ENCODE results near the gene LIMS2.

DNA sequence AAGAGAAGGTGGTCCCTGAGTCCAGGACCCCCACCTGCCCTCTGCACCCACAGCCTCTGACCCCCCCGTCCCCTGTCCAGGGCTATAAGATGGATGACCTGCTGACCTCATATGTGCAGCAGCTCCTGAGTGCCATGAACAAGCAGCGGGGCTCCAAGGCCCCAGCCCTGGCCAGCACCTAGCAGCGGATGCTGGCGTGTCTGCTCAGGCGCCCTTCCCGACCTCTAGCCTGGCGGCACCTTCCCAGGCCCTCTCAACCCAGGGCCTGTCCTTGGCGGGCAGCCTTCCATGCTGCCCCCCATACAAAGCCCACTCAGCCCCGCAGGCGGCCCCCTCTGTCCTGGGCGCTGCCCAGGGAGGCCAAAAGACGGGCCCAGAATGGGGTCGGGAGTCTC lies 38.1 kb downstream of the LIMS2 start:
- TF ChIP-seq, protein P1, sequence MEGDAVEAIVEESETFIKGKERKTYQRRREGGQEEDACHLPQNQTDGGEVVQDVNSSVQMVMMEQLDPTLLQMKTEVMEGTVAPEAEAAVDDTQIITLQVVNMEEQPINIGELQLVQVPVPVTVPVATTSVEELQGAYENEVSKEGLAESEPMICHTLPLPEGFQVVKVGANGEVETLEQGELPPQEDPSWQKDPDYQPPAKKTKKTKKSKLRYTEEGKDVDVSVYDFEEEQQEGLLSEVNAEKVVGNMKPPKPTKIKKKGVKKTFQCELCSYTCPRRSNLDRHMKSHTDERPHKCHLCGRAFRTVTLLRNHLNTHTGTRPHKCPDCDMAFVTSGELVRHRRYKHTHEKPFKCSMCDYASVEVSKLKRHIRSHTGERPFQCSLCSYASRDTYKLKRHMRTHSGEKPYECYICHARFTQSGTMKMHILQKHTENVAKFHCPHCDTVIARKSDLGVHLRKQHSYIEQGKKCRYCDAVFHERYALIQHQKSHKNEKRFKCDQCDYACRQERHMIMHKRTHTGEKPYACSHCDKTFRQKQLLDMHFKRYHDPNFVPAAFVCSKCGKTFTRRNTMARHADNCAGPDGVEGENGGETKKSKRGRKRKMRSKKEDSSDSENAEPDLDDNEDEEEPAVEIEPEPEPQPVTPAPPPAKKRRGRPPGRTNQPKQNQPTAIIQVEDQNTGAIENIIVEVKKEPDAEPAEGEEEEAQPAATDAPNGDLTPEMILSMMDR (IDR thresholded peaks at IDR 0.05; ENCODE audit: extremely low read depth in 1 of 2, insufficient read depth in 1 of 2, low read depth in 1 of 2, low read length in 2 of 2) = no peak
- no peak for TF ChIP-seq POLR2A (IDR thresholded peaks at IDR 0.05; ENCODE audit: low read depth, low read length)
- TF ChIP-seq, protein P2, sequence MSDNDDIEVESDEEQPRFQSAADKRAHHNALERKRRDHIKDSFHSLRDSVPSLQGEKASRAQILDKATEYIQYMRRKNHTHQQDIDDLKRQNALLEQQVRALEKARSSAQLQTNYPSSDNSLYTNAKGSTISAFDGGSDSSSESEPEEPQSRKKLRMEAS (IDR thresholded peaks at IDR 0.05; ENCODE audit: insufficient read depth, insufficient read length) = no peak
- no peak for TF ChIP-seq POLR2AphosphoS5 (IDR thresholded peaks at IDR 0.05; ENCODE audit: insufficient read depth, low read depth, low read length)
- no peak for TF ChIP-seq JUN (IDR thresholded peaks at IDR 0.05; ENCODE audit: borderline replicate concordance, insufficient read depth, insufficient read length, low read depth)
- no peak for TF ChIP-seq EZH2 (IDR thresholded peaks at IDR 0.05; ENCODE audit: borderline replicate concordance, low read depth, low read length, severe bottlenecking)
- TF ChIP-seq MYC (IDR thresholded peaks at IDR 0.05; ENCODE audit: low read depth, low read length) = no peak
- no peak for TF ChIP-seq GATA2 (IDR thresholded peaks at IDR 0.05; ENCODE audit: insufficient read depth, insufficient read length, low read depth, low read length)
